ENCODE data around the gene STIM2. TPM values are rescaled to one million over a fixed set of nuclear protein-coding genes. Genes with fewer than 3 reads are reported as not detected.

The STIM2 gene
- total and polyA plus RNA-seq, 9 of the 15 experiments (the other 6 are each of a cell fraction or from before 2014, with no cell fraction given): 7.2 to 26.8 (median 15.4) TPM

DNA sequence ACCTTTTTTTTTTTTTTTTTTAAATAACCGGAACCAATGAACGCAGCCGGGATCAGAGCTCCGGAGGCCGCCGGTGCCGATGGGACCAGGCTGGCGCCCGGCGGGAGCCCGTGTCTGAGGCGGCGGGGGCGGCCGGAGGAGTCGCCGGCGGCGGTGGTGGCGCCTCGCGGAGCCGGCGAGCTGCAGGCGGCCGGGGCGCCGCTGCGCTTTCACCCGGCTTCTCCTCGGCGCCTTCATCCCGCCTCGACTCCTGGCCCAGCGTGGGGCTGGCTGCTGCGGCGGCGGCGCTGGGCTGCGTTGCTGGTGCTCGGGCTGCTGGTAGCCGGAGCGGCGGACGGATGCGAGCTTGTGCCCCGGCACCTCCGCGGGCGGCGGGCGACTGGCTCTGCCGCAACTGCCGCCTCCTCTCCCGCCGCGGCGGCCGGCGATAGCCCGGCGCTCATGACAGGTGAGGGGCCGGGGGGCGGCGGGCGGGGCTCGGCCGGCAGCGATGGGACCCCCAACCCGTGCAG, 337 bp downstream of the STIM2 start (continued):
- TF ChIP-seq ZNF3 (CRISPR knock-in tag; IDR thresholded peaks at IDR 0.05): no peak
- TF ChIP-seq, protein P1, sequence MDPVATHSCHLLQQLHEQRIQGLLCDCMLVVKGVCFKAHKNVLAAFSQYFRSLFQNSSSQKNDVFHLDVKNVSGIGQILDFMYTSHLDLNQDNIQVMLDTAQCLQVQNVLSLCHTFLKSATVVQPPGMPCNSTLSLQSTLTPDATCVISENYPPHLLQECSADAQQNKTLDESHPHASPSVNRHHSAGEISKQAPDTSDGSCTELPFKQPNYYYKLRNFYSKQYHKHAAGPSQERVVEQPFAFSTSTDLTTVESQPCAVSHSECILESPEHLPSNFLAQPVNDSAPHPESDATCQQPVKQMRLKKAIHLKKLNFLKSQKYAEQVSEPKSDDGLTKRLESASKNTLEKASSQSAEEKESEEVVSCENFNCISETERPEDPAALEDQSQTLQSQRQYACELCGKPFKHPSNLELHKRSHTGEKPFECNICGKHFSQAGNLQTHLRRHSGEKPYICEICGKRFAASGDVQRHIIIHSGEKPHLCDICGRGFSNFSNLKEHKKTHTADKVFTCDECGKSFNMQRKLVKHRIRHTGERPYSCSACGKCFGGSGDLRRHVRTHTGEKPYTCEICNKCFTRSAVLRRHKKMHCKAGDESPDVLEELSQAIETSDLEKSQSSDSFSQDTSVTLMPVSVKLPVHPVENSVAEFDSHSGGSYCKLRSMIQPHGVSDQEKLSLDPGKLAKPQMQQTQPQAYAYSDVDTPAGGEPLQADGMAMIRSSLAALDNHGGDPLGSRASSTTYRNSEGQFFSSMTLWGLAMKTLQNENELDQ (CRISPR knock-in tag; IDR thresholded peaks at IDR 0.05; ENCODE audit: borderline replicate concordance): no peak
- TF ChIP-seq ZNF253 (CRISPR knock-in tag; conservative IDR thresholded peaks at IDR 0.05): no peak
- peak; percentile 40; the same call in 1 of the 2 replicates for TF ChIP-seq ZBTB7A (IDR thresholded peaks at IDR 0.05; ENCODE audit: borderline replicate concordance, control insufficient read depth, low read depth, low read length)
- TF ChIP-seq YBX1 (IDR thresholded peaks at IDR 0.05): no peak
- no peak for TF ChIP-seq EWSR1 (IDR thresholded peaks at IDR 0.05; ENCODE audit: borderline replicate concordance, low read depth, partially characterized antibody)
- no peak for TF ChIP-seq RBM34 (IDR thresholded peaks at IDR 0.05; ENCODE audit: borderline replicate concordance, insufficient read depth, low read length)
- TF ChIP-seq MYBL2 (IDR thresholded peaks at IDR 0.05; ENCODE audit: low read depth): no peak
- TF ChIP-seq MYBL2 (CRISPR knock-in tag; IDR thresholded peaks at IDR 0.05; ENCODE audit: borderline replicate concordance): no peak
- TF ChIP-seq GATAD2A (IDR thresholded peaks at IDR 0.05): no peak
- TF ChIP-seq, protein P2, sequence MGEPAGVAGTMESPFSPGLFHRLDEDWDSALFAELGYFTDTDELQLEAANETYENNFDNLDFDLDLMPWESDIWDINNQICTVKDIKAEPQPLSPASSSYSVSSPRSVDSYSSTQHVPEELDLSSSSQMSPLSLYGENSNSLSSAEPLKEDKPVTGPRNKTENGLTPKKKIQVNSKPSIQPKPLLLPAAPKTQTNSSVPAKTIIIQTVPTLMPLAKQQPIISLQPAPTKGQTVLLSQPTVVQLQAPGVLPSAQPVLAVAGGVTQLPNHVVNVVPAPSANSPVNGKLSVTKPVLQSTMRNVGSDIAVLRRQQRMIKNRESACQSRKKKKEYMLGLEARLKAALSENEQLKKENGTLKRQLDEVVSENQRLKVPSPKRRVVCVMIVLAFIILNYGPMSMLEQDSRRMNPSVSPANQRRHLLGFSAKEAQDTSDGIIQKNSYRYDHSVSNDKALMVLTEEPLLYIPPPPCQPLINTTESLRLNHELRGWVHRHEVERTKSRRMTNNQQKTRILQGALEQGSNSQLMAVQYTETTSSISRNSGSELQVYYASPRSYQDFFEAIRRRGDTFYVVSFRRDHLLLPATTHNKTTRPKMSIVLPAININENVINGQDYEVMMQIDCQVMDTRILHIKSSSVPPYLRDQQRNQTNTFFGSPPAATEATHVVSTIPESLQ (CRISPR knock-in tag; IDR thresholded peaks at IDR 0.05): no peak
- no peak for TF ChIP-seq DPF2 (IDR thresholded peaks at IDR 0.05)
- no peak for TF ChIP-seq ILF3 (IDR thresholded peaks at IDR 0.05; ENCODE audit: borderline replicate concordance)
- TF ChIP-seq HNRNPH1 (optimal IDR thresholded peaks at IDR 0.05; ENCODE audit: low read depth, low read length): no peak
- no peak for TF ChIP-seq DDX20 (tag; IDR thresholded peaks at IDR 0.05; ENCODE audit: low read depth)
- TF ChIP-seq TAF9B (IDR thresholded peaks at IDR 0.05; ENCODE audit: partially characterized antibody): no peak
- no peak for TF ChIP-seq SAP30 (IDR thresholded peaks at IDR 0.05; ENCODE audit: borderline replicate concordance, insufficient read depth, low read depth, low read length, poor library complexity, severe bottlenecking)
- TF ChIP-seq POLR3A (IDR thresholded peaks at IDR 0.05; ENCODE audit: borderline replicate concordance, extremely low read depth, insufficient read depth, insufficient read length): no peak
- TF ChIP-seq, protein P3, sequence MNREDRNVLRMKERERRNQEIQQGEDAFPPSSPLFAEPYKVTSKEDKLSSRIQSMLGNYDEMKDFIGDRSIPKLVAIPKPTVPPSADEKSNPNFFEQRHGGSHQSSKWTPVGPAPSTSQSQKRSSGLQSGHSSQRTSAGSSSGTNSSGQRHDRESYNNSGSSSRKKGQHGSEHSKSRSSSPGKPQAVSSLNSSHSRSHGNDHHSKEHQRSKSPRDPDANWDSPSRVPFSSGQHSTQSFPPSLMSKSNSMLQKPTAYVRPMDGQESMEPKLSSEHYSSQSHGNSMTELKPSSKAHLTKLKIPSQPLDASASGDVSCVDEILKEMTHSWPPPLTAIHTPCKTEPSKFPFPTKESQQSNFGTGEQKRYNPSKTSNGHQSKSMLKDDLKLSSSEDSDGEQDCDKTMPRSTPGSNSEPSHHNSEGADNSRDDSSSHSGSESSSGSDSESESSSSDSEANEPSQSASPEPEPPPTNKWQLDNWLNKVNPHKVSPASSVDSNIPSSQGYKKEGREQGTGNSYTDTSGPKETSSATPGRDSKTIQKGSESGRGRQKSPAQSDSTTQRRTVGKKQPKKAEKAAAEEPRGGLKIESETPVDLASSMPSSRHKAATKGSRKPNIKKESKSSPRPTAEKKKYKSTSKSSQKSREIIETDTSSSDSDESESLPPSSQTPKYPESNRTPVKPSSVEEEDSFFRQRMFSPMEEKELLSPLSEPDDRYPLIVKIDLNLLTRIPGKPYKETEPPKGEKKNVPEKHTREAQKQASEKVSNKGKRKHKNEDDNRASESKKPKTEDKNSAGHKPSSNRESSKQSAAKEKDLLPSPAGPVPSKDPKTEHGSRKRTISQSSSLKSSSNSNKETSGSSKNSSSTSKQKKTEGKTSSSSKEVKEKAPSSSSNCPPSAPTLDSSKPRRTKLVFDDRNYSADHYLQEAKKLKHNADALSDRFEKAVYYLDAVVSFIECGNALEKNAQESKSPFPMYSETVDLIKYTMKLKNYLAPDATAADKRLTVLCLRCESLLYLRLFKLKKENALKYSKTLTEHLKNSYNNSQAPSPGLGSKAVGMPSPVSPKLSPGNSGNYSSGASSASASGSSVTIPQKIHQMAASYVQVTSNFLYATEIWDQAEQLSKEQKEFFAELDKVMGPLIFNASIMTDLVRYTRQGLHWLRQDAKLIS (CRISPR knock-in tag; IDR thresholded peaks at IDR 0.05): no peak
- TF ChIP-seq POLR2H (tag; IDR thresholded peaks at IDR 0.05; ENCODE audit: low read depth): no peak
- TF ChIP-seq CBX3 (IDR thresholded peaks at IDR 0.05; ENCODE audit: borderline replicate concordance in 1 of 2, low read length in 2 of 2): no peak

Data from K562 (cell line).